ENCODE measurements around the gene ELOA.
"Not testable (repeated sequence)": the region's sequence is repeated elsewhere in the genome, so short reads cannot be mapped to it uniquely, and the experiment has no call there.

ELOA gene

DNA sequence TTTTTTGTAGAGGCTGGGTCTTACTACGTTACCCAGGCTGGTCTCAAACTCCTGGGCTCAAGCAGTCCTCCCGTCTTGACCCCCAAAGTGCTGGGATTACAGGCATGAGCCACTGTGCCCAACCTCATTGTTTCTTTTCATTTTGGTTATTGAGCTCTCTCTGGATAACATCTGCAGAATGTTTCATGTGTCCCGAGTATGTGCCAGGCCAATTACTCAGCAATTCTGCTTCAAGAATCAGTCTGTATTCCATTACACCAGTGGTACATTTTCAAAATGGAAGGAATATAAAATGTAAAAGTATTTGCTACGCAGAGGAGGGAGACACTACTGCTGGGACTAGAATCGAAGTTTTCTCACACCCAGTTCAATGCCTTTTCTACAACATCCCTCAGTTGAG is 1.7 kb upstream of the ELOA start:
- no peak for DNase-seq

GRCh38 chr1:23742670-23743286 is 493 bp upstream of the ELOA start:
- DNase-seq, result peak; percentile 77

DNA sequence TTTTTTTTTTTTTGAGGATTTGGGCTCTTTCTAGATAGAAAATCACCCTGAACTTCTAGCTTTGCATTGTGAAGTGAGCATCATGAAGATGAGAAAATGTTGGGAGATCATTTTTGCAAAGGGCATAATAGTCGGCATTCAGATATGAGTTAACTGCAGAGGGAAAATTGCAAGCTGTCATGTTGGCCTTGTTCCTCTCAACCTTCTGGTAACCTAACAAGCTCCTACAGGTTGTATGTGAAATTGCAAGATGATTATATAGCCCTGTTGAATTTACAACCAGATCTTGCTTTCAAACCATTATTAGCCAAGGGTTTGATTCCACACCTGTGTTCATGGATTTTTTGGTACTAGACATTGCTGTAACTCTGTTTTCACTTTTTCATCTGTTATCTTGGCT is 2.2 kb downstream of the ELOA start:
- no peak for DNase-seq

GRCh38 chr1:23748016-23748415 is 4.7 kb downstream of the ELOA start:
- no peak for DNase-seq

DNA sequence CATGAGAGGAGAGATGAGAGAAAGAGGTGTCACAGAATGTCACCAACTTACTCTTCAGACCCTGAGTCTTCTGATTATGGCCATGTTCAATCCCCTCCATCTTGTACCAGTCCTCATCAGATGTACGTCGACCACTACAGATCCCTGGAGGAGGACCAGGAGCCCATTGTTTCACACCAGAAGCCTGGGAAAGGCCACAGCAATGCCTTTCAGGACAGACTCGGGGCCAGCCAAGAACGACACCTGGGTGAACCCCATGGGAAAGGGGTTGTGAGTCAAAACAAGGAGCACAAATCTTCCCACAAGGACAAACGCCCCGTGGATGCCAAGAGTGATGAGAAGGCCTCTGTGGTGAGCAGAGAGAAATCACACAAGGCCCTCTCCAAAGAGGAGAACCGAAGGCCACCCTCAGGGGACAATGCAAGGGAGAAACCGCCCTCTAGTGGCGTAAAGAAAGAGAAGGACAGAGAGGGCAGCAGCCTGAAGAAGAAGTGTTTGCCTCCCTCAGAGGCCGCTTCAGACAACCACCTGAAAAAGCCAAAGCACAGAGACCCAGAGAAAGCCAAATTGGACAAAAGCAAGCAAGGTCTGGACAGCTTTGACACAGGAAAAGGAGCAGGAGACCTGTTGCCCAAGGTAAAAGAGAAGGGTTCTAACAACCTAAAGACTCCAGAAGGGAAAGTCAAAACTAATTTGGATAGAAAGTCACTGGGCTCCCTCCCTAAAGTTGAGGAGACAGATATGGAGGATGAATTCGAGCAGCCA is 8.0 kb downstream of the ELOA start:
- DNase-seq, result peak; percentile 59

DNA sequence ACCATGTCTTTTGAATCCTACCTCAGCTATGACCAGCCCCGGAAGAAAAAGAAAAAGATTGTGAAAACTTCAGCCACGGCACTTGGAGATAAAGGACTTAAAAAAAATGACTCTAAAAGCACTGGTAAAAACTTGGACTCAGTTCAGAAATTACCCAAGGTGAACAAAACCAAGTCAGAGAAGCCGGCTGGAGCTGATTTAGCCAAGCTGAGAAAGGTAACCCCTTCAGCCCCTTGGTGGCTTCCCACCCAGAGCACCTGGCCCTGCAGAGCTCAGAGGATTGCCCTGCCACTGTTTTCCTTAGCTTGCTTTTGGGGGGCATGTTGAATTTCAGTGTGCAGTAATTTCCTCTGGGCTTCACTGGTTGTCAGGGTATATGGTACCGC is 8.5 kb downstream of the ELOA start:
- no peak for DNase-seq

- no peak for DNase-seq
These were observed 9.6 kb downstream of the ELOA start for GRCh38 chr1:23752909-23753308.

DNA sequence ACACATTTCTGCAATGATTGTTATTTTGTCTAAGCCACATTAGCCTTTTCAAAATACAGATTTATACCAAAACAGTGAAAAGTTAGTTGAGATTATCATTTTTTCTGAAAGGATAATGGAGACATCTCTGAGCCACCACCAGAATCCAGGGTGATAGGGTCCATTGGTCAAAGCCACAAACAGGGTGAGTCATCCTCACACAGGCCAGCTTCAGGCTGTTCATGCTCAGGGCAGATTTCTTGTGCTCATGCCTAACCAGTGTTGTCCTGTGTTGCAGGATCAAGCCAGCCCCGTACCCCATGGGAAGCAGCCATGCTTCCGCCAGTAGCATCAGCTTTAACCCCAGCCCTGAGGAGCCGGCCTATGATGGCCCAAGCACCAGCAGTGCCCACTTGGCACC is 13.4 kb downstream of the ELOA start:
- DNase-seq, result no peak

GRCh38 chr1:23757812-23758211 is 14.5 kb downstream of the ELOA start:
- DNase-seq, result no peak

- DNase-seq, result no peak
These were observed 16.0 kb downstream of the ELOA start for GRCh38 chr1:23759277-23759676.

GRCh38 chr1:23763041-23763577 is 19.8 kb downstream of the ELOA start:
- DNase-seq, result no peak

- no peak for DNase-seq
These were observed 25.5 kb downstream of the ELOA start for GRCh38 chr1:23768733-23769132.

- peak; percentile 94 for DNase-seq
These were observed 29.0 kb downstream of the ELOA start for GRCh38 chr1:23772049-23772853.

GRCh38 chr1:23772854-23773242 is 29.6 kb downstream of the ELOA start:
- no peak for DNase-seq

DNA sequence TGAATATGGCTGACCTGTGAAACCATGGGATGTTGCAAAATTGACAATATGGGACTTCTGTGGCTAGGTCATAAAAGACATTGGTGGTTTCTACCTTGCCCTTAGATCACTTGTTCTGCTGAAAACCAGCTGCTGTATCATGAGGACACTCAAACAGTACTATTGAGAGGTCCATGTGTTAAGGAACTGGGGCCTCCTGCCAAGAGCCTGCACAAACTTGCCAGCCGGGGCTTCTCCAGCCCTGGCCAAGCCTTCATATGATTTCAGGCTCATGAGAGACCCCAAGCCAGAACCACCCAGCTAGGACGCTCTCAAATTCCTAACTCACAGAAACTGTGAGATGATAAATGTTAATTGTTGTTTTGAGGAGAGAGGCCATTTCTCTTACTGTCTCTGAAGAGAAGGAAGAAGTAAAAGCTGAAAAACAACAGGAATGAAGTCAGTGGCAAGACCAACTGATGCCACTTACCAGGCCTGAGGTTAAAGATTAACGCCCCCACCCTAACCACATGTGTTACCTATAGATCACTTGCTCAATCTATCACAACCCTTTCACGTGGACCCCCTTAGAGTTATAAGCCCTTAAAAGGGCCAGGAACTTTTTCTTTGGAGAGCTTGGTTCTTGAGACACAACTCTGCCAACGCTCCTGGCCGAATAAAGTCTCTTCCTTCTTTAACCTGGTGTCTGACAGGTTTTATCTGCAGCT is 31.1 kb downstream of the ELOA start:
- DNase-seq, result no peak

DNA sequence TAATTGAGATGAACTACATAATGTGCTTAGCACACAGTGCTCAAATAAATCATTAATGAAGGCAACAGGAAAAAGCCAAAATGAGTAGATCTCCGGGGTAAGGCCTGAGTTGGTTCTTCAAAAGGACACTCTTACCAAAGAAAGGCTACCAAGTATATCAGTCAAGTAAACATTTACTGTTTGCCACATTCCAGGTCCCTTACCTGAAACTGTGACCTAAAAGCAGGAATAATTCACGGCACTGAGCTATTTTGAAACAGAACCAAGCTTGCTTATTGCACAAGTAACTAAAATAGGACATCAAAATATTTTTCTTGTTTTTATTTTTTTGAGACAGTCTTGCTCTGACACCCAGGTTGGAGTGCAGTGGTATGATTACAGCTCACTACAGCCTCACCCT is 32.9 kb downstream of the ELOA start:
- DNase-seq, result no peak

- peak; percentile 89 for DNase-seq
These were observed 34.9 kb downstream of the ELOA start, which contains the start of gene PITHD1 for GRCh38 chr1:23777979-23778814. Gene PITHD1 (plus strand): TSS chr1:23778418. CDS start chr1:23778516, 98 bp downstream.

GRCh38 chr1:23779826-23780371 is 36.6 kb downstream of the ELOA start:
- DNase-seq, result no peak

DNA sequence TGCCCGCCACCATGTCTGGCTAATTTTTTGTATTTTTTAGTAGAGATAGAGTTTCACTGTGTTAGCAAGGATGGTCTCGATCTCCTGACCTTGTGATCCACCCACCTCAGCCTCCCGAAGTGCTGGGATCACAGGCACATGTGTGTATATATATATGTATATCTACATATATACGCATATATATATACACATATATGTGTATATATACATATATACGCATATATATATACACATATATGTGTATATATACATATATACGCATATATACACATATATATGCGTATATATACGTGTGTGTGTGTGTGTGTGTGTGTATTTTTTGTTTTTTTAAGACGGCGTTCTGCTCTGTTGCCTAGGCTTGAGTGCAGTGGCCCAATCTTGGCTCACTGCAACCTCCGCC is 39.9 kb downstream of the ELOA start:
- not testable (repeated sequence) for DNase-seq

DNA sequence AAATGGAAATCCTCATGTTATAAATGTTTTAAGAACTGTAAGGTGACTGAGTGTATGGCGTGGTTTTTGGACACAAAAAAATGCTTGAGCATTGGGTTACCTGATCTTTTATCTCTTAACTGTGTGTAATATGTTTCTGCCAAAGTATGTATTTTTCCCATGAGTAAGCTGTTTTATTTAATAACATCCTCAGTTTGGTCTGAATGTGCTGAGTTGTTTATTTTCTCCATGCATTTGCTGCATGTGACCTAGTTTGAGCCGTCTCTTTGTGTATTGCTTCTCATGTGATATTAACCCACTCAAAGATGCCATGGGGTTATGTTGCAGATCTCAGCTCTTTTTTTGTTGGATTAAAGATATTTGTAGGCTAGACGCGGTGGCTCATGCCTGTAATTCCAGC is 41.6 kb downstream of the ELOA start:
- no peak for DNase-seq

DNA sequence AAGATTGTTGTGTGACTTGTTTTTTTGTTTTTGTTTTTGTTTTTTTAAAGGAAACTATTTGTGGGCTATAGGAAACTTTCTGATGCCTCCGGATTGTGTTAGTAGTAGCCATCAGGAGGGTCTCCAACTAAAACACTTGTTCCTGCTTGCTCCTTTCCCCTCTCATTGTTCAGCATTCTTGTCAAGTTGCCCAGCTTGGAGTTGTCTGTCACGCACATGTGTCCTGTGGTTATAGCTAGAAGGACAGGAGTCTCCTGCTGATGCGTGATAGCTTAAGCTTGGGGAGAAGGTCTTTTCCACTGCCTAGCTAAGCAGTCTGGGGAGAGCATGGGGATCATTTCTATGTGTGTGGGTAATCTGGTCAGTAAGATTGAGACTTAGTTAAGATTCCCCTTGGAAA is 44.4 kb downstream of the ELOA start:
- no peak for DNase-seq

DNA sequence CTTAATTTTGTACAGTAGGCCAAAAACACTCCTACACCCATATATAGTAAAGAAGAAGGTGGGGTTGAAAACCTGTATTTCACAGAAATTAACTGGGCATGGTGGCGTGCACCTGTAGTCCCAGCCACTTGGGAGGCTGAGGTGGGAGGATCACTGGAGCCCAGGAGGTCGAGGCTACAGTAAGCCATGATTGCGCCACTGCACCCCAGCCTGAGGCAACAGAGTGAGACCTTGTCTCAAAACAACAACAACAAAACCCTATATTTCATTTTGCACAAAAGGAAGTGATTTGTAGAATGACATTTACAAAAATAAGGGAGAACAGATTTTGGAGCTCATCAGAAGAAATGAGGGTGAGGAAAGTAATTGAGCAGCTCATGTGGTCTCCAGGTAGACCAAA is 45.4 kb downstream of the ELOA start:
- DNase-seq, result no peak
